ENCODE results near the gene DDAH1.

The DDAH1 gene

DNA sequence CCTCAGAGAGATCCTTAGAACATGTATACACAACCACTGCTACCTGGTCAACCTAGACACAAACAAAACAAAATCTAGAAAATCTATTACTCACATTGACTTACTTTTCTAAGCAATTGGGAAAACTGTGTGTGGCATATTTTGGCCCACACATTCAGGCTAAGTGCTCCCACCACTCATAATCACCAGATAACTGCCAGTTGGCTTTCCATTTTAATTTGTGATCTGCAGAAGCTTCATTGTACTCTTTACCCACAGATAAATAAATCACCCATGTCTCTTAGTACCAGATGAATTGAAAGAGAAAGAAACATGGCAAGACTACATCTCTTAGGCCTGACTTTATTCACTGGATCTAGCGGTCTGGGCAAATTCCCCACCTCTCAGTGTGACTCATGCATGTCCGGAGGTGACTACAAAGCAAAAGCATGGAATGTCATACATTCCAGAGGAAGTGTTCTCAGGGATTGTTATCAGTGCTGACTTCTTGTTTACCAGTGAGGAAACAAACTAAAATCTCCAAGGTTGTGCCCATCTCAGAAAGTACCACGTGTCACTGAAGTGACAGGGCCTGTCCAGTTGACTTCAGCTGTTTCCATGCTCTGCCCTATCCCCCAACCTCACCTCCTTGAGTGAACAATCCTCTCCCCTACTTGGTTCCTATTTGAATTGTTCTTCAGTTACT is 136.1 kb downstream of the DDAH1 start:
- DNase-seq (ENCODE audit: low read depth), result no peak

DNA sequence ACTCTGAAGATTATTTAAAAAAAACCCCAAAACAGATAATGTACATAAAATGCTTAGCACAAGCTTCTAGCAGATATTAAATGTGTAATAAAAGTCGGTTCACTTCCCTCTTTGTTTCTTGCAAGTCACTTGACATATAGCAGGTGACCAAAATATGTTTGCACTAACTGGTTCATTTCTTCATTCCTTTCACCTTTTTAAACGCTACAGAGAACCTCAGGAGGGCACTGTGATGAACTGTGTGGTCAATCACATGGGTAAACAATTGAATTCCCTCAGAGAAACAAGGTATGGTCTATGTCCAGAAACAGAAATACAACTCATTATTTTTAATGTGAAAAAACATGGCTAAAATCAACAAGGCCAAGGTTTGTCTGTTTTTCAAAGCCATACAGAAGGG is 137.2 kb downstream of the DDAH1 start:
- no peak for DNase-seq (ENCODE audit: low read depth)

DNA sequence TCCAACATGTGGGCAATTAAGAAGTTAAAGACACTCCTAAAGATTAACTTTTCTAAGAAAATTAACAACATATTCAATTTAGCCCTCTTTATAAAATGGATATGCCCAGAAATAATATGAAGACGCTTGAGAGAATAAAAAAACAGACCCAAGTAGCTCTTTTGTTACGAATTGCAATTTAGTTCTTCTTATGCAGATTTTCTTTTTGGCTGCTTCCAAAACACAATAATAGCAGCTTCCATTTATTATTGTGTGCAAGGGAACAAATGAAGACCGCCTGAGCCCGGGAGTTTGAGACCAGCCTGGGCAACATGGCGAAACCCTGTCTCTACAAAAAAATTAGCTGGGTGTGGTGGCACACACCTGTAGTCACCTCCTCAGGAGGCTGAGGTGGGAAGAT is 138.1 kb downstream of the DDAH1 start:
- no peak for DNase-seq (ENCODE audit: low read depth)

DNA sequence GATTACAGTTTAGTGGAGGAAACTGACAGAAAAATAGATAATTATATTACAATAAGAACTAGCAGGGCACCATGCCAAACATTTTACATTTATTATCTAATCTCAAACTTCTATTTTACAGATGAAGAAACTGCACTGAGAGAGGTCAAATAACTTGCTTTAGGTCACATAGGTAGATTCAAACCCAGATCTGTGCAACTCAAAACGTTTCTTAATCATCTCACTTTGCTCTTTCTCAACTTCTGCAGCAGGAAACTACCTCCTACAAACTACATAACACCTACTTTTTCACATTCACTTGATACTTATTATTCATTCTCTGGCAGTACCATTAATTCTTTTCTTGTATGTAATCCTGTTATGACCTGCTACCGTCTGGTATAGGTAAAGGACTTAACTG is 138.6 kb downstream of the DDAH1 start:
- DNase-seq (ENCODE audit: low read depth), result no peak

DNA sequence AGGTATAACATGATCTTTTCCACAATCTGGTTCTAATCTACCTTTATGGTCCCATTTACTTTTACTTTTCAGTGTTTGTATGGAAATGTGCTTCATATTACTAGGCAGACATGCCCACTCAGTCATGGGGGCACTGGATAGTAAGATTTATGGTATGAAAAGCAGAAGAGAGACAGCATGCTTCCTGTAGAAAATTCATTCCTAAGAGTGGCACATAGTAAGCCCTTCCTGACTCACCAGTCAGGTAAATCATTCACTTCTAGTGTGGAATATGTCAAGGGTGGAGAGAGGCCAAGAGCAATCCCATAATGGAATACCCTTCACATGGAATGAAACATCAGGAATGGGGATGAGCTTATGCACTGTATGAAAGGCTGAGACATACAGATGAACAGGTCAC is 139.0 kb downstream of the DDAH1 start:
- no peak for DNase-seq (ENCODE audit: low read depth)

DNA sequence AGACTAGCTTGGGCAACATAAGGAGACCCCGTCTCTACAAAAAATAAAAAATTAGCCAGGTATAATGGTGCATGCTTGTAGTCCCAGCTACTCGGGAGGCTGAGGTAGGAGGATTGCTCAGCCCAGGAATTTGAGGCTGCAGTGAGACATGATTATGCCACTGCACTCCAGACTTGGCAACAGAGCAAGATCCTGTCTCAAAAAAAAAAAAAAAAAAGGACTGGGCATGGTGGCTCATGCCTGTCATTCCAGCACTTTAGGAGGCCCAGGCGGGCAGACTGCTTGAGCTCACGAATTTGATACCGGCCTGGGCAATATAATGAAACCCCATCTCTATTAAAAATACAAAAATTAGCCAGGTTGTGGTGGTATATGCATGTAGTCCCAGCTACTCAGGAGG is 141.2 kb downstream of the DDAH1 start:
- DNase-seq (ENCODE audit: low read depth), result no peak

DNA sequence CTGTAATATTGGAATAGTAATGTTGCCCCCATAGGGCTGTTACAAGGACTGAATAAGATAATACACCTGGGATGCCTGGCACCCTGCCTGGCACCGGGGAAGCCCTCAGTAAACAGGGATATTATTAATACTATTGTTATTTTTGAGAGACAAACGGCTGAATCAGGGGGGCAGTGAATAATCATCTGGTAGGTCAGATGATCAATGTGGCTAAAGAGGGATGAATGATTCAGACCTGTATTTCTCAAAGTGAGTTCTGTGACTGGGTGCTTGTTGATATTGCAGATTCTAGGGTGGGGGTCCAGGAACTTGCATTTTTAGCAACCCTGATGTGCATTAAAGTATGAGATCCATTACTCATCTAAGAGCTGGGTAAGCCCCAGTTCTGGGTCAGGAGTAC is 142.3 kb downstream of the DDAH1 start:
- no peak for DNase-seq (ENCODE audit: low read depth)

DNA sequence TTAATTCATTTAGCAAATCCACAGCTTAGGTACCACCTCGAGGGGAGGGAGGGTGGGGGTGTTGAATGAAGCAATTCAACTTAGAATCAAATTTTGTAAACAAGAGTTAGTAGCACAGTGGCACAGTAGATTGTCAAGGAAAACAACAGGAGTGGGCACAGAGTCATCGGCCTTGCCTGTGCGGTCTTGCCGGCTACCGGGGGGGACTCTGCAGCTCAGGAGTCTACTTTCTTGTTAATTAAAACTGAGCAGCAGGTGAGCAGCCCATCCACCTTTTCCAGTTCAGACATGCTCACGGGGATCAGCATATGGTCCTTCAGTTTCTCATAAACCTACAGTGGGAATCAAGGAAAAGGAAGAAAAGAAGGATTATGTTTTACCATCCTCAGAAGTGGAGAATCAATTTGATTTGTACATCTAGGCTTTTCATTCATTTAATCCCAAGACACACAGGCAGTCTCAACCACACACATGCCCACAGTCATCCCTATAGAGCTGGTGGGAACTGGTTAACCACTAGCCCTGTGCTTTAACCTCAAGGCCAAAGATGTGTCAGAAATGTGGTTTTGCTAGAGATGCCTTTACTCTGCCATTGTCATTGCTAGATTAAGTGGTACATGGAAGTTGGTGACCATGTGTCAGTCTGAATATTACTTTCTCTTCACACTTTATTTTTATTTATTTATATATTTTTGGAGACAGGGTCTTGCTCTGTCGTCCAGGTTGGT is 143.6 kb downstream of the DDAH1 start:
- no peak for DNase-seq (ENCODE audit: low read depth)

DNA sequence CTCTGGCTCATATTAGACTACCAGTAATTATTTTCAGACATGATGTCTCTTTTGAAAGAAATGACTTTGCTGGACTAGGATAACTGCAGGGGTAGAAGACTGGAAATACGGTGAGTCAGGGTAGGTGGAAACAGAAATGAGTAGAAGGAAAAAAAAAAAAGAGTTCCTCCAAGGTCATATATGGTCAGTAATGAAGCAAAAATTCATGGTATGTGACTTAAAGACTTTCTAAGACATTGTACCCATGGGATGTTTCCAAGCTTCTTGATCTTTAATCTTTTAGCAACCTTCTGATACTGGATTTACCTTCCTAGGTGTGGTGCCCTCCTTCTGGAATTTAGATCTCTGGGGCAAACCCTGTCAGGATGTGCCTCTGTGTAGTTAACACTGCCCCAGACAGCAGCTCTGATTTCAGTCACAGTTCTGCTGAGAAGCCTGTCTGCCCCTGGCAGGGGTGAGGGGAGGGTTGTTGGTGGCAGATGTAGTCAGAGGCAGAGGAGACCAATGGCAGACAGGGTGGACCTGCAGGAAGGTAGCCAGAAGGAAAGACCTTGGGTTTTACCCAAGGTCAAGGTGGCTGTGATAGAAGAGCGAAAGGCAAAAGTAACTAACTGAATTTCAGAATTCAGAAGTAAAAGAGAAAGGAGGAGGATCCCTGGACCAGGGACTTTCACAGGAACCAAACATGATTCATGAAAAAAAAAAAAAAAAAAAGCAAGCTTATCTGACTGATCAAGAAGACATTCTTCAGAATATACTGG is 144.4 kb downstream of the DDAH1 start:
- no peak for DNase-seq (ENCODE audit: low read depth)

DNA sequence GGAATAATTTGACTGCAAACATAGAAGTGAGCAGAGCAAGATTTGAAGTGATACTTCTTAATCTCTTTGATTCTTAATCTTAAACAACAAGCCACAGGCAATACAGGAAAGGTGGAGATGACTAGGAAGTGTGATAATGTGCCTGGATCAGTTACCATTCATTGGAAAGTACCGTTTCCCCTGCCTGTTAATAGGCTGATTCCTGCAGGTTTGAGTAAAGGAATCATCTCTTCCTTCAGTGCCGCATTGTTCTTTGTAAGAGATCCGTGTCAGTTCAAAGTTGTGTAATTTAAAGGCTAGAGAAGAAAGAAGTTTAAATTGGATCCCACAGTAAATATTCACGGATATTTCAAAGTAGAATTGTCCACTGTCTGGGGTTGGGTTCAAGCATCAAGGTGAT is 145.0 kb downstream of the DDAH1 start:
- DNase-seq (ENCODE audit: low read depth), result no peak

DNA sequence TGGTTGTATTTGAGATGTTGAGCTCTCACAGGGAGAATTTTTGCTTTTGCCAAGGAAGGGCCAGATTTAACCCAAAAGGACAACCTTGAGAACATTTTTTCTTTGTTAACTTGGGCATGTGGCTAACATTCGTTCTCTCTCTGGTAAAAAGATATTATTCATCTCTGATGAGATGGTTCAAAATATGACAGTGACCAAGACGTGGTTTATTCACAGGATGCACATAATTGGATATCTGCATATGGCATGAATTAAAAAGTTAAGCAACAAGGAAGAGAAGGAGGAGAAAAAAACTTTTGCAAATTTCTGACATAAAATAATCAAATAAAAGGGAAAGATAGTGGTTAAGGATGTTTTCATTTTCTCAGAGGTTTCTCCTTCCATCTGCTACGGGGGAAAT is 145.5 kb downstream of the DDAH1 start:
- no peak for DNase-seq (ENCODE audit: low read depth)

DNA sequence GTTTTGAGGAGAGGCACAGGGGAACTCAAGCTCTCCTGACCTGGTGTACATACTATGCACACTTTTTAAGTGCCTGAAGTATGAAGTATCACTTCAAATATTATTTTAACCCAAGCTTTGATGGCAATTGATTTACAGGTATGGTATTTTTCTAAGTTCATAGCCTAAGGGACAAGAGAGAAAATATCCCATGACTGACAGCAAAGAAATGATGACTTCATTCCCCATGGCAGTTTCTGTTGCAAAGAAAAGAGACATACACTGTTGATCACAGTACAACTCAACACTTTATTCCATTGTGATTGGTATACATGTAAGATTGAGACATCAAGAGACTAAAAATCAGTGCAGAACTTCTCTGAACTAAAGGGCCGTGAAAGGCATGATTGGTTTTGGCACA is 146.7 kb downstream of the DDAH1 start:
- DNase-seq (ENCODE audit: low read depth), result no peak

DNA sequence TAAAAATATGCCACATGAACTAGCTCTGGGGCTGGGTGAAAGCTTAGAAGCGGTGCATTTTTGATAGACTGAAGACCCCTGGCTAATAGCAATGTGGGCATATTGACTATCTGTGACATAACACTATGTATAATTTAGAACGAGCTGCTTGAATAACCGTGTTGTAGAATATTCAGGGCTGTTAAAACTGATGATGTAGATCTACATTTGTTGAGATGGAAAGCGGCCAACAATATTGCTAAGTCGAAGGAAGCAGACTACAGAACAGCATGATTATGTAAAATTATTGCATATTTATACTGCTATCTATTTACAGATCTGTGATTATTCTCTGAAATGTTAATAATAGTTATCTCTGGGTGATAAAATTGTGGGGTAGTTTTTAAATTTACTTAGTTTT is 147.4 kb downstream of the DDAH1 start:
- no peak for DNase-seq (ENCODE audit: low read depth)

DNA sequence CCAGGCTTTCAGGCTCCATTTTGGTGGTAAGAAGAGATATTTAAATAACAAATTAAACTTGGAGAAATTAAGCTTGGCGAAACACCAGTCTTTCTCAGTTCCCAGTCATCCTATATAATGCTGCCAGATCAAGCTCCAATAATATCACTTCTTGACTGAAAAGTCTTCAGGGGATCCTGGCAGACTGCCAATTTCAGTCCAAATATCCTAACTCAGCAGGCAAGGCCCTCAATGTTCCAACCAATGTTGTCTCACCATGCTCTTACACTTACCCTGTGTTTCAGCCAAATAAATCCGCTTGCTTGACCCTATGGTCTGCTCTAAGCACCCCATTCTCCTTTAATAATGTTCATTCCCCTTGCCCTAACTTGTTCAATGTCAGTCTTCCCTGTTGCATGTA is 148.6 kb downstream of the DDAH1 start:
- DNase-seq (ENCODE audit: low read depth), result no peak

DNA sequence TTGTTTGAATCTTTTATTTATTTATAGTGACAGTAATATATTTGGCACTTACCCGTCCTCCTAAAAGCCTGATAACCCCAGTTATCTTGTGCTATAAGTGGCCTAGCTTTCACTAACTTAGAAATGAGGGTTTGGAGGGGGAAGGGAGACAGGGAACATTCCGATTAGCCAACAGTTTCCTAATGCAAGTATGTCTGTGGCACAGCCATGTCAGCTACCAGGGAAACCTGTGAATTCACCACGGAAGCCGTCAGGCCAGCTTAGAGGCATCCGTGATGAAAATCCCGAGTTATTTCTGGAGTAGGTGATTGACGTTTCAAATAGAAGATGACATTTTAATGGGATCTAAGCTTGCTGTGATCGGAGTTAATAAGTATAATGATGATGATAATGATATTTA is 149.2 kb downstream of the DDAH1 start:
- no peak for DNase-seq (ENCODE audit: low read depth)

DNA sequence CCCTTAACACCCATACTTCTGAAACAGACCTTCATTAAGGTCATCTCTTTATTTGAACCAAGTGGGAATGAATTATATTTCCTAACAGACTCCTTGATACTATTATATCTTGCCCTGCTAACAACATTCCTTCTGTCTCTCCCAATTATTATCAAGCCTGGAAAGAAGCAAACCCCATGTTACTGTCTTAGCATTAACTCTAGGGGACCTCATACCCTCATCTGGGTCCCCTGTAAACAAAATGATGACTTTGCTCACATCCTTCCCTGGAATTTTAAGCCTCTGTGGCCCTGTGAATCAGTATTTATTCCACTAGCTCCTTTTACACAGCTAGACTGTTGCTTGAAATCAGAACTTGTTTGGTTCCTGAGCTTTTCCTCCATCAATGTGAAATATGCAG is 150.2 kb downstream of the DDAH1 start:
- DNase-seq (ENCODE audit: low read depth), result no peak

DNA sequence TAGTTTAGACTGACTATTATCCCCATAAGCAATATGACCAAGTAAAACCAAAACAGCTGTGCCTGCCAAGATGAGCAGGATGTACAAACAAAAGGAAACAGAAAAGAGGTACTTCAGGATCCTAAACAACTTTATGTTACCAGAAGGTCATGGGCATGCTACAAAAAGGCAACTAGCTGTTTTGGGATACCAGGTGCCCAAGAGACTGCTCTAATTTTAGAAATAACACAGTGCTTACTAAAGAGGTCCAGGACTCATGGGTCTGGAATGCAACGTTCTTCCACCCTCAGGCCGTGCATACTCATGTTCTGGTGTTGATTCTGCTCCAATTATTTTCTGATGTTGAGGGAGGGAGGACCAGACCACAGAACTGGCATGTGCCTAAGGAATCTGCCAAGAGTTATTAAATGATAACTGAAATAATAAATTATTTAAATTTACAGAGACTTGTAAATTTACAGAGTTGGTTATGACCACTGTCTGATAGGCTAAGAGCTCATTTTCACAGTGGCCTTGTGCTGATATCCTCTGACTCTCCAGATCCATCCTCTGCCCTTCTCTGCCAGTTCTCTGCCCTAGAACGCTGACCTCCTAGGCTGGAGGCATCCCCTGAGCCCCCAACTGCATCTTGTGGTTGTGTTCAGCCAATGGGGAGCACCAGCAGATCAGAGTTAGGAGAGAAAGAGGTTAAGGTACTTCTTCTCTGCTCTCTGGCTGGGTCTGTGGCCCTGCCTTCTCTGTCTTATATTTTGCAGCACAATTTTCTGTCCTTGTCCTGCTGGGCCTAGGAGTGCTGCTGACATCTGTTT is 150.9 kb downstream of the DDAH1 start:
- no peak for DNase-seq (ENCODE audit: low read depth)

DNA sequence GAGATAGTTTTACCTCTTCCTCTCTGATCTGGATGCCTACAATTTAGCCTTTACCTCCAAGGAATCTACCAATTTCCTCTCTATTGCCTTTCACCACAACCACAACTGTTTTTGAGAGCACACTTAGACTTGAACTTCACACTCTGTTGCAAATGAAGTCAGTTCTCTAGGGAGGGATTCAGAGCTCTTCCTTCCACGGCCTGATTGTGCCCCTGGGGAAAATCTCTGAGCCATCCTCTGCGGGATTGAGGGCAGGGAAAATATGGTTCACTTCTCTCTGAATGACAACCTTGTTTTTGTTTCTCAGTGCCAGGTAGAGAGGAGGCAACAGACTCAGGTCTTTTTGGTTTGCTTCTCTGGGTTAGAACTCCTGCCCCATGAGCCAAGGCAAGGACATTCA is 153.1 kb downstream of the DDAH1 start:
- no peak for DNase-seq (ENCODE audit: low read depth)

DNA sequence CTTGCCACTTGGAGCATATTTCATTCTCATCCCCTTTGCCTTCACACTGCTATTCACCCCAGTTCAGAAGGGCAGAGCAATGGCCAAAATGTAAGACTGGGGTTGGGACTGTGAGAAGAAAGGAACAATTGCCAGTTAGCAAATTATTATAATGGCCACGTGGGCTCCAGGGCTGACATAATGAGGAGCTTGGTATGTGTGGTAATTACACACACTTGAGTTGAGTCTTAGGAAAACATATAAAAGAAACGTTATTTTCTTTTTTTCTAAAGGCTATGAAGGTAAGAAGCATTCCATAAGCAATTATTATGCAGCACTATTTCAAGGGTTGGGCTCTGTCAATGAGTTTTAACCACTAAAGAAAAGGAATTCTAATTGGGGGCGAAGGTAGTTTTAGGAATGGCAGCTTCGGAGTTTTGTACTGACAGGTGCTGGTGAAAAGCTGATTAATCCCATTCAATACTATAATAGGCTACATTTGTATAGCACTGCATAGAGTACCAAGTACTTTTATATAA is 156.1 kb downstream of the DDAH1 start:
- no peak for DNase-seq (ENCODE audit: low read depth)

DNA sequence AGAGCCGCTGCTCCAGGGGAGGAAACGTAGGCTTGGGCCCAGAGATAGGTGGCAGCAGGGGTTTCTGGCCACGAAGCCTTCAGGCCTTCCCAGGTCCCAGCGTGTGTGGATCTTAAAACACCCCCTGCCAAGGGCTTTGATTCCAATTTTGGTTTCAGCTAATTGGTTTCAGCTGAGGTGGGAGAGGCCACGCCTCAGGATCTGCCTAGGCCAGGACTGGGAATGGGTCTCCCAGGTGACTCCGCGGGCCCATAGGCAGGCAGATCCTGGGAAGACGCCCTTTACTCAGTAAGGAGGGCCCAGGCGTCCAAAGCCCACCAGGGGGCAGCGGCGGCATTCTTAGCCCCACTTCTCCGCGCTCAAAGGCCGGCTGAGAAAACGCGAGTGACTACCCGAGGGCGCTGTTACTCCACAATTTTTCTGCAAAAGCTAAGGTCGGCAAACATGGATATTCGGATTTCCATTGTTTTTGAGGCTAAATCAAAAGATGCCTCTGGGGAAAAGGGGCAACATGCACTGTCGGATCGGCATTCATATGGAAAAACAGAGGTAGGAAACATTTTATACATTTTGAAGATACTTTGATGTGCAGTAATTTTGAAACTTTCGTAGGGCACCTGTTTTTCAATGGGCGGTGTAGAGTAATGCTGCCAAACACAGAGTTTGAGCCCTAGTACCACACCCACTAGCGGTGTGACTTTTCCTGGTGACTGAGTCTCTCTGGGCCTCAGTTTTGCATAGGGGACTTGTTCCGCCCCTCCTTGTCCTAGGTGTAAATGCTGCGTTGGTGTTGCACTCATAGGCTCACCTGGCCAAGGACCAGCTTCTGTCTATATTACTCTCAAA is 156.7 kb downstream of the DDAH1 start:
- peak; percentile 47 for DNase-seq (ENCODE audit: low read depth)

DNA sequence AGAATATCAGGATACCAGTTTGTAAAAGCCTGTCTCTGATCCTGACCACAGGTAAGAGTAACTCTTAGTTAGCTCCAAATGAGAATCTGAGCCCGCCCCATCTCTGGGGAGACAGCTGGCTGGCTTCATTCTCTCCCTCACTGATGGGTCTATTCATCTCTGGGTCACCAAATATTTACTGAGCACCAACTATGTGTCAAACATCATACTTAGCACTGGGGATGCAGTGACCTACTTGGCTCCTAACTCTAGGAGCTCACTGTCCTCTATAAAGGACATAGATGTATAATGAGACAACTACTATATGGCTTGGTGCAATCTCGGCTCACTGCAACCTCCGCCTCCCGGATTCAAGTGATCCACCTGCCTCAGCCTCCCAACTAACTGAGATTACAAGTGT is 158.7 kb downstream of the DDAH1 start:
- no peak for DNase-seq (ENCODE audit: low read depth)

Measured in activated T-cell treated with anti-CD3 and anti-CD28 coated beads for 24 hours (primary cell).